IMR-90 (cell line): ENCODE measurements around the gene SBF2. TPM values are rescaled to one million over a fixed set of nuclear protein-coding genes. Genes with fewer than 3 reads are reported as not detected.

Experiments
- ATAC-seq: fragments of 200-7000 bp; cut with Tn5 transposase; 2 replicates; pipeline ENCODE4 v1.9.1; 2020; ENCODE audit warnings: low read depth, mild to moderate bottlenecking, moderate library complexity
- BruUV-seq: library from RNA; stranded (reverse); fragments of 400-500 nt; replicated peaks from 2 replicates; lab custom pipeline; 2021; lab: Mats Ljungman, UMichigan
- CTCF ChIA-PET: fragments of 300-600 bp; formaldehyde crosslinking; extraction: SDS; loops from one replicate; lab custom pipeline; 2021; ENCODE audit warnings: antibody characterized with exemption; lab: Yijun Ruan, JAX
- POLR2A ChIA-PET: fragments of 300-600 bp; sonication (Branson Sonifier 250); formaldehyde crosslinking; loops from one replicate; lab custom pipeline; 2022; ENCODE audit warnings: antibody characterized with exemption; ENCODE audit not compliant: unreplicated experiment; lab: Charles Lee
- DNase-seq: peaks from one replicate; pipeline ENCODE4 v3.0.0; 2013
- H2AFZ ChIP-seq: replicated peaks from 2 replicates; pipeline ENCODE3; 2013; ENCODE audit warnings: low read length, mild to moderate bottlenecking; ENCODE audit not compliant: poor library complexity
- H2AK5ac ChIP-seq: 2 replicates; pipeline ENCODE4 v1.6.1; 2013; ENCODE audit warnings: low read depth, low read length, inconsistent platforms
- H2AK9ac ChIP-seq: replicated peaks from 2 replicates; pipeline ENCODE3; 2013; ENCODE audit warnings: mild to moderate bottlenecking, low read depth, low read length, moderate library complexity; ENCODE audit not compliant: poor library complexity
- H2BK120ac ChIP-seq: 2 replicates; pipeline ENCODE4 v1.6.1; 2013; ENCODE audit warnings: low read depth, low read length, inconsistent platforms
- H2BK15ac ChIP-seq: 3 replicates; pipeline ENCODE4 v1.6.1; 2013; ENCODE audit warnings: low read depth, low read length, inconsistent platforms
- H2BK20ac ChIP-seq: 2 replicates; pipeline ENCODE4 v1.6.1; 2013; ENCODE audit warnings: low read depth, mild to moderate bottlenecking, inconsistent platforms, low read length, moderate library complexity
- H2BK5ac ChIP-seq: 2 replicates; pipeline ENCODE4 v1.6.1; 2013; ENCODE audit warnings: mild to moderate bottlenecking, low read depth, low read length, inconsistent platforms; ENCODE audit not compliant: poor library complexity, severe bottlenecking
- H3K14ac ChIP-seq: replicated peaks from 2 replicates; pipeline ENCODE4 v1.6.1; 2013; ENCODE audit warnings: low read depth, low read length, inconsistent platforms
- H3K18ac ChIP-seq: 2 replicates; pipeline ENCODE4 v1.6.1; 2013; ENCODE audit warnings: low read depth, low read length, control low read depth
- H3K23ac ChIP-seq: 2 replicates; pipeline ENCODE4 v1.6.1; 2013; ENCODE audit warnings: low read depth, low read length, inconsistent platforms
- H3K27ac ChIP-seq: 2 replicates; pipeline ENCODE4 v1.5.1; 2013; ENCODE audit warnings: mild to moderate bottlenecking, control low read depth, low read length; ENCODE audit not compliant: insufficient read depth
- H3K27me3 ChIP-seq: 2 replicates; pipeline ENCODE4 v1.6.1; 2013; ENCODE audit warnings: low read length; ENCODE audit not compliant: control insufficient read depth, insufficient read depth
- H3K36me3 ChIP-seq: 2 replicates; pipeline ENCODE4 v1.6.1; 2013; ENCODE audit warnings: low read length, mixed read lengths; ENCODE audit not compliant: control insufficient read depth, insufficient read depth
- H3K4ac ChIP-seq: 2 replicates; pipeline ENCODE4 v1.6.1; 2013; ENCODE audit warnings: low read depth, low read length, inconsistent platforms
- H3K4me1 ChIP-seq: 2 replicates; pipeline ENCODE4 v1.6.1; 2013; ENCODE audit warnings: low read length, mixed read lengths; ENCODE audit not compliant: control insufficient read depth, insufficient read depth
- H3K4me2 ChIP-seq: 2 replicates; pipeline ENCODE4 v1.6.1; 2013; ENCODE audit warnings: low read depth, mild to moderate bottlenecking, control low read depth, low read length, moderate library complexity
- H3K4me3 ChIP-seq: 2 replicates; pipeline ENCODE4 v1.5.1; 2013; ENCODE audit warnings: low read depth, mild to moderate bottlenecking, control low read depth, low read length, moderate library complexity; ENCODE audit not compliant: insufficient read depth
- H3K56ac ChIP-seq: 2 replicates; pipeline ENCODE4 v1.6.1; 2013; ENCODE audit warnings: low read length, inconsistent platforms; ENCODE audit not compliant: insufficient read depth; ENCODE audit errors: extremely low read depth
- H3K79me1 ChIP-seq, 2 experiments: 2 replicates each; pipeline ENCODE4 v1.6.1; 2013; ENCODE audit warnings: low read length in 2 of 2, inconsistent platforms in 1 of 2, low read depth in 1 of 2
- H3K9ac ChIP-seq: 2 replicates; pipeline ENCODE4 v1.6.1; 2013; ENCODE audit warnings: low read depth, low read length, control low read depth
- H3K9me1 ChIP-seq: 2 replicates; pipeline ENCODE4 v1.6.1; 2013; ENCODE audit warnings: low read length, inconsistent platforms; ENCODE audit not compliant: insufficient read depth
- H3K9me3 ChIP-seq: 2 replicates; pipeline ENCODE4 v1.6.1; 2013; ENCODE audit warnings: low read length; ENCODE audit not compliant: control insufficient read depth, insufficient read depth
- H4K20me1 ChIP-seq: 2 replicates; pipeline ENCODE4 v1.6.1; 2013; ENCODE audit warnings: low read length, inconsistent platforms; ENCODE audit not compliant: insufficient read depth
- H4K5ac ChIP-seq: 2 replicates; pipeline ENCODE4 v1.6.1; 2013; ENCODE audit warnings: mild to moderate bottlenecking, low read depth, low read length, control low read depth
- H4K8ac ChIP-seq, 2 experiments: 2 replicates each; pipeline ENCODE4 v1.6.1; 2013; ENCODE audit warnings: low read depth in 2 of 2, low read length in 2 of 2, control low read depth in 1 of 2, inconsistent platforms in 1 of 2
- H4K91ac ChIP-seq: 2 replicates; pipeline ENCODE4 v1.6.1; 2013; ENCODE audit warnings: low read depth, low read length, inconsistent platforms; ENCODE audit not compliant: insufficient read depth
- CEBPB ChIP-seq: IDR thresholded peaks from 2 replicates; pipeline ENCODE4 v1.6.1; 2012; ENCODE audit warnings: low read depth, low read length, improper control_type of control experiment
- CHD1 ChIP-seq: IDR thresholded peaks from 2 replicates; pipeline ENCODE4 v1.6.1; 2012; ENCODE audit warnings: low read depth, low read length, improper control_type of control experiment
- FOS ChIP-seq: fragments of 150-350 bp; IDR thresholded peaks from 2 replicates; pipeline ENCODE4 v1.6.1; 2016; ENCODE audit warnings: low read depth, low read length
- MAFK ChIP-seq: IDR thresholded peaks from 2 replicates; pipeline ENCODE4 v1.6.1; 2012; ENCODE audit warnings: low read depth, low read length, improper control_type of control experiment
- MAZ ChIP-seq: IDR thresholded peaks from 2 replicates; pipeline ENCODE4 v1.6.1; 2012; ENCODE audit warnings: low read depth, mild to moderate bottlenecking, low read length, improper control_type of control experiment, moderate library complexity, borderline replicate concordance
- MXI1 ChIP-seq: IDR thresholded peaks from 2 replicates; pipeline ENCODE4 v1.6.1; 2012; ENCODE audit warnings: low read depth, mild to moderate bottlenecking, low read length, moderate library complexity, borderline replicate concordance
- NFE2L2 ChIP-seq: fragments of 150-350 bp; IDR thresholded peaks from 2 replicates; pipeline ENCODE4 v1.6.1; 2016; ENCODE audit warnings: low read depth, mild to moderate bottlenecking, low read length
- POLR2A ChIP-seq: IDR thresholded peaks from 2 replicates; pipeline ENCODE4 v1.6.1; 2012; ENCODE audit warnings: mild to moderate bottlenecking, low read depth, low read length
- RAD21 ChIP-seq: IDR thresholded peaks from 2 replicates; pipeline ENCODE4 v1.6.1; 2012; ENCODE audit warnings: low read length, improper control_type of control experiment
- RCOR1 ChIP-seq: IDR thresholded peaks from 2 replicates; pipeline ENCODE4 v1.6.1; 2012; ENCODE audit warnings: mild to moderate bottlenecking, low read length, improper control_type of control experiment; ENCODE audit not compliant: insufficient replicate concordance
- RFX5 ChIP-seq: IDR thresholded peaks from 2 replicates; pipeline ENCODE4 v1.8.0; 2012; ENCODE audit warnings: low read depth, mild to moderate bottlenecking, low read length, moderate library complexity
- SMC3 ChIP-seq: fragments of 150-350 bp; IDR thresholded peaks from 2 replicates; pipeline ENCODE4 v1.6.1; 2016; ENCODE audit warnings: low read depth, mild to moderate bottlenecking, antibody characterized with exemption, low read length, moderate library complexity
- USF2 ChIP-seq: fragments of 150-350 bp; IDR thresholded peaks from 2 replicates; pipeline ENCODE4 v1.6.1; 2017; ENCODE audit warnings: mild to moderate bottlenecking, antibody characterized with exemption, low read length, low read depth
- WGBS, 2 experiments: methylation state at CpG; one replicate each; pipeline versions ENCODE4 v1.1.5 to v1.1.7; 2013; ENCODE audit warnings: missing lambda C conversion rate in 2 of 2; ENCODE audit not compliant: insufficient read length in 1 of 2; ENCODE audit errors: extremely low coverage in 2 of 2; 5-methylcytosine and 5-hydroxymethylcytosine counted together
- dilution Hi-C: fragments of 300-500 bp; cut with HindIII; formaldehyde crosslinking; loops from one replicate; pipeline ENCODE4 v1.14.3; 2018; ENCODE audit warnings: low sequenced_read_pairs; ENCODE audit not compliant: unreplicated experiment
- in situ Hi-C: fragments of 300-500 bp; cut with MboI; formaldehyde crosslinking; loops from 3 replicates; pipeline ENCODE4 v1.14.3; 2019; ENCODE audit warnings: low sequenced_read_pairs, inconsistent platforms, mixed read lengths
- intact Hi-C: fragments of 100-400 bp; cut with micrococcal nuclease; formaldehyde crosslinking; loops from 2 replicates; pipeline ENCODE4 v1.10.0; 2022
- polyA plus RNA-seq, 3 experiments: library from polyadenylated mRNA; depleted of rRNA; stranded (reverse); fragments of >200 nt; gene quantifications; 2 replicates each; pipeline ENCODE4 v1.2.3, GENCODE V29; 2012; ENCODE audit warnings: low replicate concordance in 1 of 3
- total RNA-seq: library from RNA; depleted of rRNA; stranded (reverse); fragments of >200 nt; gene quantifications from 2 replicates; pipeline ENCODE4 v1.2.3, GENCODE V29; 2012
- TF ChIP-seq, protein P1 (sequence below): conservative IDR thresholded peaks from 2 replicates; pipeline ENCODE4 v1.5.1; 2012; ENCODE audit warnings: mild to moderate bottlenecking, low read depth, low read length, improper control_type of control experiment
- TF ChIP-seq, protein P2 (sequence below): fragments of 150-350 bp; IDR thresholded peaks from 2 replicates; pipeline ENCODE4 v1.6.1; 2016; ENCODE audit warnings: low read depth, mild to moderate bottlenecking, low read length, moderate library complexity, borderline replicate concordance

The SBF2 gene
- total and polyA plus RNA-seq, 2 of the 4 experiments (the other 2 are of a cell fraction), result 23.8 to 51.8 TPM

- Histone ChIP-seq H2AFZ (no peak overlapping the region), H2AK9ac (no peak overlapping the region), H3K14ac (no peak overlapping the region), H3K4me3 (no peak overlapping the region), H2BK120ac (no peak overlapping the region), H3K18ac (no peak overlapping the region), H2AK5ac (no peak overlapping the region), H3K27ac (no peak overlapping the region), H2BK5ac (no peak overlapping the region), H4K20me1 (peaks cover 29% of the 10 kb centered on the region), H3K4ac (no peak overlapping the region), H3K9me3 (no peaks in the 10 kb centered on the region), H3K56ac (no peak overlapping the region), H3K9ac (no peak overlapping the region), H3K4me2 (no peak overlapping the region), H2BK15ac (no peak overlapping the region), H4K5ac (no peak overlapping the region), H4K8ac (no peak overlapping the region), H2BK20ac (no peak overlapping the region), H3K79me1 (peaks cover 28 to 75% of the 10 kb centered on the region in 2 experiments), H4K91ac (no peak overlapping the region), H3K27me3 (no peaks in the 10 kb centered on the region), H3K4me1 (peaks cover 9% of the 10 kb centered on the region), H3K23ac (no peak overlapping the region), H3K36me3 (0 out of 2 replicates have a peak, but pooled peaks cover 6% of the 10 kb centered on the region), H3K9me1 (peaks cover 9% of the 10 kb centered on the region; the same call in 1 of the 2 replicates)
- intact Hi-C loops (no loop called here), dilution Hi-C loops (no loop called here), in situ Hi-C loops (no loop called here)
- TF ChIP-seq RFX5 (no peak), POLR2A (no peak), MAZ (no peak), MXI1 (no peak), CEBPB (no peak), SMC3 (no peak), FOS (no peak), CHD1 (no peak), USF2 (no peak), MAFK (no peak), NFE2L2 (no peak), RCOR1 (no peak), RAD21 (no peak)
- TF ChIP-seq, protein P1, sequence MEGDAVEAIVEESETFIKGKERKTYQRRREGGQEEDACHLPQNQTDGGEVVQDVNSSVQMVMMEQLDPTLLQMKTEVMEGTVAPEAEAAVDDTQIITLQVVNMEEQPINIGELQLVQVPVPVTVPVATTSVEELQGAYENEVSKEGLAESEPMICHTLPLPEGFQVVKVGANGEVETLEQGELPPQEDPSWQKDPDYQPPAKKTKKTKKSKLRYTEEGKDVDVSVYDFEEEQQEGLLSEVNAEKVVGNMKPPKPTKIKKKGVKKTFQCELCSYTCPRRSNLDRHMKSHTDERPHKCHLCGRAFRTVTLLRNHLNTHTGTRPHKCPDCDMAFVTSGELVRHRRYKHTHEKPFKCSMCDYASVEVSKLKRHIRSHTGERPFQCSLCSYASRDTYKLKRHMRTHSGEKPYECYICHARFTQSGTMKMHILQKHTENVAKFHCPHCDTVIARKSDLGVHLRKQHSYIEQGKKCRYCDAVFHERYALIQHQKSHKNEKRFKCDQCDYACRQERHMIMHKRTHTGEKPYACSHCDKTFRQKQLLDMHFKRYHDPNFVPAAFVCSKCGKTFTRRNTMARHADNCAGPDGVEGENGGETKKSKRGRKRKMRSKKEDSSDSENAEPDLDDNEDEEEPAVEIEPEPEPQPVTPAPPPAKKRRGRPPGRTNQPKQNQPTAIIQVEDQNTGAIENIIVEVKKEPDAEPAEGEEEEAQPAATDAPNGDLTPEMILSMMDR, result no peak
- TF ChIP-seq, protein P2, sequence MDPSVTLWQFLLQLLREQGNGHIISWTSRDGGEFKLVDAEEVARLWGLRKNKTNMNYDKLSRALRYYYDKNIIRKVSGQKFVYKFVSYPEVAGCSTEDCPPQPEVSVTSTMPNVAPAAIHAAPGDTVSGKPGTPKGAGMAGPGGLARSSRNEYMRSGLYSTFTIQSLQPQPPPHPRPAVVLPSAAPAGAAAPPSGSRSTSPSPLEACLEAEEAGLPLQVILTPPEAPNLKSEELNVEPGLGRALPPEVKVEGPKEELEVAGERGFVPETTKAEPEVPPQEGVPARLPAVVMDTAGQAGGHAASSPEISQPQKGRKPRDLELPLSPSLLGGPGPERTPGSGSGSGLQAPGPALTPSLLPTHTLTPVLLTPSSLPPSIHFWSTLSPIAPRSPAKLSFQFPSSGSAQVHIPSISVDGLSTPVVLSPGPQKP, result no peak
- CTCF ChIA-PET, result no interaction called here
- WGBS, 2 experiments, result no CpG with 5 or more reads among the region's 1 CpG
- no peak for ATAC-seq
- BruUV-seq, result no TSS peak
- no peak for DNase-seq
- POLR2A ChIA-PET, result interaction anchor here (0.6 kb wide), 1 partner anchor 372 kb away, joined by 3 read pairs; no protein-coding TSS in a partner anchor
These were observed 10.0 kb downstream of the SBF2 start for GRCh38 chr11:10283991-10284390.
